ENCODE results near the gene BTG4.

Gene BTG4

GRCh38 chr11:111479666-111480065 lies 32.5 kb downstream of the BTG4 start:
- DNase-seq: no peak

GRCh38 chr11:111477898-111478297 lies 34.3 kb downstream of the BTG4 start:
- no peak for DNase-seq

- no peak for DNase-seq
Measured at GRCh38 chr11:111476956-111477355, 35.2 kb downstream of the BTG4 start.

- DNase-seq: no peak
Measured at GRCh38 chr11:111476366-111476765, 35.8 kb downstream of the BTG4 start.

GRCh38 chr11:111474432-111474831 lies 37.8 kb downstream of the BTG4 start:
- DNase-seq: no peak

GRCh38 chr11:111472228-111472627 lies 40.0 kb downstream of the BTG4 start:
- no peak for DNase-seq

- no peak for DNase-seq
Measured at GRCh38 chr11:111469200-111469599, 43.0 kb downstream of the BTG4 start.

- no peak for DNase-seq
Measured at GRCh38 chr11:111466615-111467014, 45.6 kb downstream of the BTG4 start.

GRCh38 chr11:111465400-111465799 lies 46.8 kb downstream of the BTG4 start:
- DNase-seq: no peak

GRCh38 chr11:111463276-111463675 lies 48.9 kb downstream of the BTG4 start:
- DNase-seq: no peak

GRCh38 chr11:111462329-111462728 lies 49.9 kb downstream of the BTG4 start:
- DNase-seq: no peak

GRCh38 chr11:111461460-111462235 lies 50.5 kb downstream of the BTG4 start:
- DNase-seq: no peak

- DNase-seq: no peak
Measured at GRCh38 chr11:111460856-111461255, 51.3 kb downstream of the BTG4 start.

- no peak for DNase-seq
Measured at GRCh38 chr11:111460340-111460739, 51.8 kb downstream of the BTG4 start.

- no peak for DNase-seq
Measured at GRCh38 chr11:111459506-111460270, 52.5 kb downstream of the BTG4 start.

GRCh38 chr11:111457731-111458368 lies 54.3 kb downstream of the BTG4 start:
- DNase-seq: no peak

GRCh38 chr11:111456859-111457730 lies 55.1 kb downstream of the BTG4 start:
- DNase-seq: no peak

- DNase-seq: no peak
Measured at GRCh38 chr11:111456086-111456858, 55.9 kb downstream of the BTG4 start.

- peak; percentile 50 for DNase-seq
Measured at GRCh38 chr11:111455291-111456085, 56.7 kb downstream of the BTG4 start.

GRCh38 chr11:111454561-111455192 lies 57.5 kb downstream of the BTG4 start:
- peak; percentile 76 for DNase-seq

Measured in RPMI8226 (cell line).